Activated naive CD8-positive, alpha-beta T cell treated with anti-CD3 and anti-CD28 coated beads, Interleukin-2, amount 10 ng/mL, durations not matched to agents 7 days and 5 days (primary cell): ENCODE results near the gene ANGPTL1. TPM values are rescaled to one million over a fixed set of nuclear protein-coding genes. Genes with fewer than 3 reads are reported as not detected.

Source experiments
- ATAC-seq: fragments of 150-1000 bp; cut with Tn5 transposase; one replicate; pipeline ENCODE4 v1.10.0; 2021; ENCODE audit warnings: low read depth, moderate library complexity
- POLR2A ChIA-PET: fragments of 350-600 bp; sonication (Branson Sonifier 250); formaldehyde crosslinking; loops from one replicate; lab custom pipeline; 2021; ENCODE audit warnings: antibody characterized with exemption; lab: Charles Lee
- DNase-seq: peaks from one replicate; pipeline ENCODE4 v3.0.0; 2021
- H3K27ac Mint-ChIP-seq: one replicate; pipeline ENCODE4 v1.8.0; 2022; ENCODE audit warnings: mild to moderate bottlenecking, mixed read lengths
- H3K27me3 Mint-ChIP-seq: one replicate; pipeline ENCODE4 v1.8.0; 2022; ENCODE audit warnings: mild to moderate bottlenecking, moderate library complexity, mixed read lengths
- H3K36me3 Mint-ChIP-seq: one replicate; pipeline ENCODE4 v1.8.0; 2021; ENCODE audit warnings: mild to moderate bottlenecking, mixed read lengths
- H3K4me1 Mint-ChIP-seq: one replicate; pipeline ENCODE4 v1.8.0; 2021; ENCODE audit warnings: mixed read lengths
- H3K4me3 Mint-ChIP-seq: one replicate; pipeline ENCODE4 v1.8.0; 2022; ENCODE audit warnings: mild to moderate bottlenecking, moderate library complexity, mixed read lengths
- H3K9me3 Mint-ChIP-seq: one replicate; pipeline ENCODE4 v1.8.0; 2021; ENCODE audit warnings: mixed read lengths
- total RNA-seq, 2 experiments: library from RNA; stranded (reverse); gene quantifications; one replicate each; pipeline ENCODE4 v1.2.3, GENCODE V29; 2021

Gene ANGPTL1
- not detected for total RNA-seq

- peaks cover 6% of the 10 kb centered on the region for H3K4me1 Mint-ChIP-seq
- ATAC-seq (no peak), DNase-seq (no peak)
- POLR2A ChIA-PET, result no interaction called here
- H3K9me3 Mint-ChIP-seq, result no peaks in the 10 kb centered on the region
- H3K27me3 Mint-ChIP-seq, result no peaks in the 10 kb centered on the region
- H3K36me3 Mint-ChIP-seq, result peaks cover 2% of the 10 kb centered on the region
- no peak within 1 kb of the TSS for H3K4me3 Mint-ChIP-seq
- no peak within 1 kb of the TSS for H3K27ac Mint-ChIP-seq
Measured at GRCh38 chr1:178870944-178871343, at the start of gene ANGPTL1. Gene ANGPTL1, minus strand, starts transcription at chr1:178871077. Its CDS starts 5,301 bp downstream, at chr1:178865776.

GRCh38 chr1:178919581-178919980 lies 48.7 kb upstream of the ANGPTL1 start:
- H3K36me3 Mint-ChIP-seq, result no peaks in the 10 kb centered on the region
- H3K27me3 Mint-ChIP-seq, result no peaks in the 10 kb centered on the region
- H3K4me1 Mint-ChIP-seq, result peaks cover under 1% of the 10 kb centered on the region
- POLR2A ChIA-PET, result no interaction called here
- H3K9me3 Mint-ChIP-seq, result peaks cover under 1% of the 10 kb centered on the region
- DNase-seq (no peak), ATAC-seq (no peak)
- H3K4me3 Mint-ChIP-seq, result no peak overlapping the region
- H3K27ac Mint-ChIP-seq, result no peak overlapping the region

GRCh38 chr1:178918955-178919354 lies 48.1 kb upstream of the ANGPTL1 start:
- no peak overlapping the region for H3K4me3 Mint-ChIP-seq
- ATAC-seq, result no peak
- POLR2A ChIA-PET, result no interaction called here
- no peak overlapping the region for H3K27ac Mint-ChIP-seq
- DNase-seq, result no peak
- H3K4me1 Mint-ChIP-seq, result peaks cover 3% of the 10 kb centered on the region
- H3K36me3 Mint-ChIP-seq, result peaks cover 4% of the 10 kb centered on the region
- H3K9me3 Mint-ChIP-seq, result no peaks in the 10 kb centered on the region
- no peaks in the 10 kb centered on the region for H3K27me3 Mint-ChIP-seq

GRCh38 chr1:178918308-178918707 lies 47.4 kb upstream of the ANGPTL1 start:
- peaks cover 4% of the 10 kb centered on the region for H3K36me3 Mint-ChIP-seq
- no peak for DNase-seq

GRCh38 chr1:178916448-178917174 lies 45.7 kb upstream of the ANGPTL1 start:
- POLR2A ChIA-PET, result no interaction called here
- ATAC-seq (no peak), DNase-seq (no peak)
- Mint-ChIP-seq H3K9me3 (peaks cover 5% of the 10 kb centered on the region), H3K4me1 (peaks cover 3% of the 10 kb centered on the region), H3K4me3 (no peak overlapping the region), H3K27me3 (no peaks in the 10 kb centered on the region), H3K36me3 (peaks cover 9% of the 10 kb centered on the region), H3K27ac (no peak overlapping the region)

More at GRCh38 chr1:178918308-178918707, 47.4 kb upstream of the ANGPTL1 start:
- Mint-ChIP-seq H3K4me3 (no peak overlapping the region), H3K4me1 (peaks cover 3% of the 10 kb centered on the region), H3K27me3 (no peaks in the 10 kb centered on the region), H3K27ac (no peak overlapping the region), H3K9me3 (no peaks in the 10 kb centered on the region)
- POLR2A ChIA-PET, result no interaction called here
- ATAC-seq, result no peak

GRCh38 chr1:178912597-178912996 lies 41.7 kb upstream of the ANGPTL1 start:
- no peaks in the 10 kb centered on the region for H3K27me3 Mint-ChIP-seq
- H3K36me3 Mint-ChIP-seq, result peaks cover 17% of the 10 kb centered on the region
- no peak overlapping the region for H3K4me3 Mint-ChIP-seq
- peaks cover 3% of the 10 kb centered on the region for H3K4me1 Mint-ChIP-seq
- ATAC-seq (no peak), DNase-seq (no peak)
- no peak overlapping the region for H3K27ac Mint-ChIP-seq
- peaks cover 11% of the 10 kb centered on the region for H3K9me3 Mint-ChIP-seq
- POLR2A ChIA-PET, result no interaction called here

GRCh38 chr1:178910023-178910422 lies 39.1 kb upstream of the ANGPTL1 start:
- DNase-seq (no peak), ATAC-seq (no peak)
- POLR2A ChIA-PET, result no interaction called here
- peaks cover 3% of the 10 kb centered on the region for H3K4me1 Mint-ChIP-seq
- no peak overlapping the region for H3K4me3 Mint-ChIP-seq
- H3K27me3 Mint-ChIP-seq, result no peaks in the 10 kb centered on the region
- no peak overlapping the region for H3K27ac Mint-ChIP-seq
- peaks cover 17% of the 10 kb centered on the region for H3K36me3 Mint-ChIP-seq
- peaks cover 11% of the 10 kb centered on the region for H3K9me3 Mint-ChIP-seq

GRCh38 chr1:178908358-178908757 lies 37.5 kb upstream of the ANGPTL1 start:
- no peak for DNase-seq
- Mint-ChIP-seq H3K9me3 (peaks cover 11% of the 10 kb centered on the region), H3K4me1 (no peaks in the 10 kb centered on the region), H3K4me3 (no peak overlapping the region), H3K27me3 (no peaks in the 10 kb centered on the region), H3K27ac (no peak overlapping the region), H3K36me3 (peaks cover 13% of the 10 kb centered on the region)
- POLR2A ChIA-PET, result no interaction called here
- no peak for ATAC-seq

- H3K4me3 Mint-ChIP-seq, result no peak overlapping the region
- POLR2A ChIA-PET, result no interaction called here
- no peak overlapping the region for H3K27ac Mint-ChIP-seq
- H3K4me1 Mint-ChIP-seq, result peaks cover 3% of the 10 kb centered on the region
- no peak for ATAC-seq
- DNase-seq, result no peak
- no peaks in the 10 kb centered on the region for H3K9me3 Mint-ChIP-seq
- H3K36me3 Mint-ChIP-seq, result peaks cover 3% of the 10 kb centered on the region
- H3K27me3 Mint-ChIP-seq, result no peaks in the 10 kb centered on the region
Measured at GRCh38 chr1:178901482-178902125, 30.7 kb upstream of the ANGPTL1 start.

GRCh38 chr1:178899402-178899801 lies 28.5 kb upstream of the ANGPTL1 start:
- ATAC-seq, result no peak
- DNase-seq, result no peak
- Mint-ChIP-seq H3K27ac (peak overlapping the region; percentile 57), H3K36me3 (peaks cover 6% of the 10 kb centered on the region), H3K4me1 (peaks cover 3% of the 10 kb centered on the region), H3K4me3 (peak overlapping the region; percentile 18), H3K9me3 (peaks cover 2% of the 10 kb centered on the region), H3K27me3 (no peaks in the 10 kb centered on the region)
- POLR2A ChIA-PET, result no interaction called here

GRCh38 chr1:178898401-178898800 lies 27.5 kb upstream of the ANGPTL1 start:
- POLR2A ChIA-PET, result no interaction called here
- Mint-ChIP-seq H3K4me1 (peaks cover 3% of the 10 kb centered on the region), H3K27ac (no peak overlapping the region), H3K27me3 (no peaks in the 10 kb centered on the region), H3K9me3 (peaks cover 2% of the 10 kb centered on the region), H3K36me3 (peaks cover 6% of the 10 kb centered on the region), H3K4me3 (no peak overlapping the region)
- DNase-seq (no peak), ATAC-seq (no peak)

- H3K36me3 Mint-ChIP-seq, result peaks cover 6% of the 10 kb centered on the region
- peaks cover 2% of the 10 kb centered on the region for H3K9me3 Mint-ChIP-seq
- POLR2A ChIA-PET, result no interaction called here
- H3K4me3 Mint-ChIP-seq, result no peak overlapping the region
- peaks cover 3% of the 10 kb centered on the region for H3K4me1 Mint-ChIP-seq
- ATAC-seq, result no peak
- no peak overlapping the region for H3K27ac Mint-ChIP-seq
- no peak for DNase-seq
- no peaks in the 10 kb centered on the region for H3K27me3 Mint-ChIP-seq
Measured at GRCh38 chr1:178895928-178896327, 25.1 kb upstream of the ANGPTL1 start.

GRCh38 chr1:178886551-178886950 lies 15.7 kb upstream of the ANGPTL1 start:
- POLR2A ChIA-PET, result no interaction called here
- Mint-ChIP-seq H3K4me3 (no peak overlapping the region), H3K36me3 (peaks cover 3% of the 10 kb centered on the region), H3K4me1 (peaks cover 1% of the 10 kb centered on the region), H3K27me3 (no peaks in the 10 kb centered on the region), H3K27ac (no peak overlapping the region), H3K9me3 (no peaks in the 10 kb centered on the region)
- DNase-seq (no peak), ATAC-seq (no peak)

GRCh38 chr1:178885869-178886268 lies 15.0 kb upstream of the ANGPTL1 start:
- H3K4me1 Mint-ChIP-seq, result peaks cover 1% of the 10 kb centered on the region
- H3K4me3 Mint-ChIP-seq, result no peak overlapping the region
- H3K36me3 Mint-ChIP-seq, result peaks cover 3% of the 10 kb centered on the region
- no peak overlapping the region for H3K27ac Mint-ChIP-seq
- H3K9me3 Mint-ChIP-seq, result no peaks in the 10 kb centered on the region
- DNase-seq (no peak), ATAC-seq (no peak)
- H3K27me3 Mint-ChIP-seq, result no peaks in the 10 kb centered on the region
- POLR2A ChIA-PET, result no interaction called here
